HG03159 (cell line): ENCODE data around the gene DNAJC5.

Source experiments
- ATAC-seq: cut with Tn5 transposase; IDR thresholded peaks from one replicate; pipeline ENCODE4 v1.9.1; 2021; ENCODE audit warnings: mild to moderate bottlenecking, moderate library complexity; ENCODE audit not compliant: unreplicated experiment

The DNAJC5 gene

GRCh38 chr20:63939061-63939935, 44.4 kb downstream of the DNAJC5 start:
- no peak for ATAC-seq

- ATAC-seq: no peak
Measured at GRCh38 chr20:63940071-63940471, 45.1 kb downstream of the DNAJC5 start.

- no peak for ATAC-seq
Measured at GRCh38 chr20:63940472-63941266, 45.7 kb downstream of the DNAJC5 start.

GRCh38 chr20:63941282-63942081, 46.6 kb downstream of the DNAJC5 start:
- no peak for ATAC-seq

- no peak for ATAC-seq
Measured at GRCh38 chr20:63942250-63942951, 47.5 kb downstream of the DNAJC5 start.

GRCh38 chr20:63942969-63943807, 48.3 kb downstream of the DNAJC5 start:
- no peak for ATAC-seq

- no peak for ATAC-seq
Measured at GRCh38 chr20:63943808-63944077, 48.8 kb downstream of the DNAJC5 start.

GRCh38 chr20:63944078-63944941, 49.4 kb downstream of the DNAJC5 start:
- ATAC-seq: no peak

- ATAC-seq: no peak
Measured at GRCh38 chr20:63945031-63945658, 50.2 kb downstream of the DNAJC5 start.

- ATAC-seq: no peak
Measured at GRCh38 chr20:63945921-63946920, 51.3 kb downstream of the DNAJC5 start.

- ATAC-seq: no peak
Measured at GRCh38 chr20:63946986-63947637, 52.2 kb downstream of the DNAJC5 start.

- no peak for ATAC-seq
Measured at GRCh38 chr20:63947638-63948456, 52.9 kb downstream of the DNAJC5 start.

GRCh38 chr20:63950701-63951397, 55.9 kb downstream of the DNAJC5 start:
- ATAC-seq: no peak

GRCh38 chr20:63951398-63952209, 56.7 kb downstream of the DNAJC5 start:
- no peak for ATAC-seq

GRCh38 chr20:63952210-63952535, 57.2 kb downstream of the DNAJC5 start:
- no peak for ATAC-seq
